ENCODE measurements around the gene GSTM2. TPM values are rescaled to one million over a fixed set of nuclear protein-coding genes. Genes with fewer than 3 reads are reported as not detected.
A peak's percentile ranks its signal among the peaks of the same experiment; 100 is the strongest.

Gene GSTM2
- total and polyA plus RNA-seq, 7 donors, result 4.9 to 139 (median 42.5) TPM

- TF ChIP-seq EP300 (IDR thresholded peaks at IDR 0.05) (no peak), POLR2AphosphoS5 (IDR thresholded peaks at IDR 0.05) (peak in 2 of 4 donors; percentile 43 to 69)
- no peaks in the 10 kb centered on the region for H3K27me3 ChIP-seq
- peak overlapping the region; percentile 75 to 83 (median 80) for H3K27ac ChIP-seq
- peak overlapping the region; percentile 41 to 73 (median 59) for H3K4me3 ChIP-seq
- peaks cover 0 to 60% (median 45%) of the 10 kb centered on the region in 4 donors for H3K4me1 ChIP-seq
- 1% methylated on average over 18 of the region's 18 CpGs for WGBS, 2 donors
- DNase-seq, result peak; percentile 95
- intact Hi-C loops (cut with DNase I), result no loop called here
- H3K9me3 ChIP-seq, result no peaks in the 10 kb centered on the region
- no peaks in the 10 kb centered on the region for H3K36me3 ChIP-seq
Observed at GRCh38 chr1:109620841-109621286, 47.0 kb upstream of the GSTM2 start.

DNA sequence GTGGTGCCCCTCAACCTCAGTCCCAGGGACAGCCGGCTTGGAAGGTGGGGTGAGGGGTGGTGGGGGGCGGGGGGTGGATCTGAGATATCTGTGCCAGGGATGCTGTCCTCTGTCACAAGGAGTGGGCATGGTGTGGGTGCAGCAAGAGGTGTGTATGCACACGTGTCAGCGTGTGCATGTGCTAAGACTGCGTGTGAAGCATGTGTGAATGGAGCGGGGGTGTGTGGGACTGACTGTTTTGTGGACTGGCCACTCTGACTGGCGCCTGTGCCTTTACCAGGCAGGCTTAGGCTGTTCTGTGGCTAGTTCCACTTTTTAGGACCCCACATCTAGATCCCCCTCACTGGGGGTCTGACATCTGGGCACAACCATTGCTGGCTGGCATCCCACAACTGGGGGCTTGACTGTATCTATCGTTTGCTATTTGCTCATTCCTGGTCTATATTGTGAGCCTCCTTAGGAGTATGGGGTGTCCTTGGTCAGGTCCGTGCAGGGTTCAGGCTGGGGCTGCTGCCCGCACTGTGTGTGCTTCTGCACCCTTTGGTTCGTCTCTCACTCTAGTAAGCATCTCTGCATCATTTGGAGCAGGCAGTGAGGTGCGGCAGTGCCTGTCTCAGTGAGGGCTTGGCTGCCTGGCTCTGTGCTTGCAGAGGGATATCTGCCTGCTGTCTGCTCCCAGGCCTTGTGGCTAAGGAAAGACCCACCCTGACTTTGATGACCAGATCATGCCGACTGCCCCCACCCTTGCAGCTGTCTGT, 46.3 kb upstream of the GSTM2 start:
- DNase-seq, result no peak
- Histone ChIP-seq H3K9me3 (no peaks in the 10 kb centered on the region), H3K4me1 (peaks cover 0 to 60% (median 45%) of the 10 kb centered on the region in 4 donors), H3K27me3 (no peaks in the 10 kb centered on the region), H3K27ac (peak overlapping the region; percentile 75 to 83 (median 80)), H3K36me3 (peaks cover 0 to 5% (median 2%) of the 10 kb centered on the region in 4 donors), H3K4me3 (peak overlapping the region; percentile 41 to 73 (median 59))
- WGBS, 2 donors, result 46 to 50% methylated on average over 13 of the region's 13 CpGs
- intact Hi-C loops (cut with DNase I), result no loop called here
- TF ChIP-seq CTCF (IDR thresholded peaks at IDR 0.05), result no peak
- TF ChIP-seq POLR2A (IDR thresholded peaks at IDR 0.05), result no peak
- no peak for TF ChIP-seq POLR2AphosphoS5 (IDR thresholded peaks at IDR 0.05)
- no peak for TF ChIP-seq EP300 (IDR thresholded peaks at IDR 0.05)

DNA sequence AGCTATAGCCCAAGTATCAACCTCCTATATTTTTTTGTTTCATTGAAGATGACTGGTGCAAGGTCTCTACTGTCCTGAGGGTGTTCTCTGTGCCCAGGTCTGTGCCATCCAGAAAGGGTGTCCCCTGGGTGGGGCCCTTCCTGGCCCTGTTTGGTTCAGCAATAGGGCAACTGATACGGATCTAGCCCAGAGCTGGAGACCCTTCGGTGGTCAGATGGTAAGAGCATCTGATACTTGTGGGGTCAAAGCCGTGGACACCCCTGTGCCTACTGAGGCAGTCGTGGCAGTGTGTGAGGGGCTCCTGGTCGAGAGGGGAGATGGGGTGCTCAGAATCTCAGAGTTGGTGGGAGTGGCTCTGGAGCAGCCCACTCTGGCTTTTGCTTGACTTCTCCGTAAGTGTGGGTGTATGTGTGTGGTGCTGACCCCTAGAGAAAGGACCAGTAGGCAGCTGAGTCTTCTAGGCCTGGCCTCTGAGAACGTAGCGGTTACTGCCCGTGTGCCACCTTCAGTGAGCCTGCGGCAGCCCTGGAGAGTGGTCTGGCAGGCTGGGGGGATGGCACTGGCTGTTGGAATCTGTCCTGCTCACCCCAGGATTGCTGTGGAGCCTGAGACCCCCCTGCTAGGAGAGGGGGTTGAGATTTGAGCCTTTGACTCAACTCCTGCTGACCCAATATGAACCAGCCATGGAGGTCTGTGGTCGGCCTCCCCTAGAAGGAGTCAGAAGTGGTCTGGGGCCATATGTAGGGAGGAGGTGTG, 45.5 kb upstream of the GSTM2 start:
- WGBS, 2 donors, result 87 to 91% methylated on average over 11 of the region's 11 CpGs
- H3K27ac ChIP-seq, result peak overlapping the region in 1 of 4 donors; percentile 16
- no peak overlapping the region for H3K4me3 ChIP-seq
- TF ChIP-seq CTCF (IDR thresholded peaks at IDR 0.05) (no peak), EP300 (IDR thresholded peaks at IDR 0.05) (no peak), POLR2AphosphoS5 (IDR thresholded peaks at IDR 0.05) (no peak), POLR2A (IDR thresholded peaks at IDR 0.05) (no peak)
- peaks cover 0 to 13% (median 9%) of the 10 kb centered on the region in 4 donors for H3K36me3 ChIP-seq
- DNase-seq, result no peak
- peaks cover 0 to 59% (median 45%) of the 10 kb centered on the region in 4 donors for H3K4me1 ChIP-seq
- no peaks in the 10 kb centered on the region for H3K9me3 ChIP-seq
- intact Hi-C loops (cut with DNase I), result no loop called here
- H3K27me3 ChIP-seq, result no peaks in the 10 kb centered on the region

DNA sequence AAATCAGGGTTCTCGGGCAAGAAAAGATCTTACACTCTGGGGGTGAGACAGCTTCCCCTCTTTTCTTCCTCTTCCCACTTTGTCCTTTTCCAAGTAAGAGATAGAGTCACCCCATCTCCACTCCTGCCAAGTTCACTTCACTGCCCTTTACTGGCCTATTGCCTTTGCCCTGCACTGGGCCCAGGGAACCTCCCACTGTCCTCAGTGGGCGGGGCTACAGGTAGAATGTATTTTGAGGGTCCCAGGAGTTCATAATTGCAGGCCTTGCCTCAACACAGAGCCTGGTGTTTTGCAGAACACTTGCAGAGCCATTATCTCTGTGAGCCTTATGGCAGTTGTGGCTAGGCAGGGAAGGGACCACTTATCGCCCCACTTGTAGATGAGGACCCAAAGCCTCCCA, 45.0 kb upstream of the GSTM2 start:
- peaks cover 0 to 54% (median 43%) of the 10 kb centered on the region in 4 donors for H3K4me1 ChIP-seq
- peaks cover 5 to 19% (median 9%) of the 10 kb centered on the region in 4 donors for H3K36me3 ChIP-seq
- TF ChIP-seq POLR2AphosphoS5 (IDR thresholded peaks at IDR 0.05), result no peak
- no peak for TF ChIP-seq CTCF (IDR thresholded peaks at IDR 0.05)
- TF ChIP-seq EP300 (IDR thresholded peaks at IDR 0.05), result no peak
- TF ChIP-seq POLR2A (IDR thresholded peaks at IDR 0.05), result no peak
- intact Hi-C loops (cut with DNase I), result no loop called here
- no peaks in the 10 kb centered on the region for H3K27me3 ChIP-seq
- no peak overlapping the region for H3K27ac ChIP-seq
- 91 to 93% methylated on average over 3 of the region's 3 CpGs for WGBS, 2 donors
- no peaks in the 10 kb centered on the region for H3K9me3 ChIP-seq
- no peak for DNase-seq
- H3K4me3 ChIP-seq, result no peak overlapping the region

DNA sequence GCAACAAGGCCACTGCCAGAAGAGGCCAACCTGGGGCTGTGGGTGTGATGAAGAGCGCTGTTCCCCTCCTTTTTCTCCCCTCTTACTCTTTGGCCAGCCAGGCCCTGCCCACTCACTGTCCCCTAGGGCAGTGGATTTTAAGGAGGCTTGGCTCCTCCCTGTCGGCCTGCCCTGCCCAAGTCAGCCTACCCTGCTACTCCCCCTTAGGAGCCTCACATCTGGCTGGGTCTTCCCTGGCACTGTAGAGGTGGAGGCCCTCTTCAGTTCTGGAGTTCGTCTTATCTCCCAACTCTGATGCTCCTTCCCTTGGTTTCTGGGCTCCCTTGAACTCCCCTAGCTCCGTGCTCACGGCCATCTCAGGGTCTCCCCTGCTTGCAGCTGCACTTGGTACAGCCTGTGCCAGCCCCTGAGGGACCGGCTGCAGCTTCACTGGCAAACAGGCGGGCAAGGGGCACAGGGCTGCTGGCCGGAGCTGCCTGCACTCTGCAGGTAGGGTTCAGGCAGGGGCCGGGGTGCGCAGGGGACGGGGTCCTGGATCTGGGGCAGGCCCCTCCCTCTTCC, 44.2 kb upstream of the GSTM2 start:
- H3K36me3 ChIP-seq, result peaks cover 6 to 25% (median 16%) of the 10 kb centered on the region in 4 donors
- DNase-seq, result no peak
- peaks cover 0 to 54% (median 43%) of the 10 kb centered on the region in 4 donors for H3K4me1 ChIP-seq
- no peak overlapping the region for H3K4me3 ChIP-seq
- H3K9me3 ChIP-seq, result no peaks in the 10 kb centered on the region
- intact Hi-C loops (cut with DNase I), result no loop called here
- TF ChIP-seq POLR2AphosphoS5 (IDR thresholded peaks at IDR 0.05) (no peak), POLR2A (IDR thresholded peaks at IDR 0.05) (no peak), CTCF (IDR thresholded peaks at IDR 0.05) (no peak), EP300 (IDR thresholded peaks at IDR 0.05) (no peak)
- H3K27ac ChIP-seq, result peak overlapping the region in 3 of 4 donors; percentile 0 to 31 (median 27)
- H3K27me3 ChIP-seq, result no peaks in the 10 kb centered on the region
- WGBS, 2 donors, result 66 to 87% methylated on average over 11 of the region's 11 CpGs
